PC-3 (cell line): Measurements from ENCODE around the gene NSL1. TPM values are rescaled to one million over a fixed set of nuclear protein-coding genes. Genes with fewer than 3 reads are reported as not detected.
A peak's percentile ranks its signal among the peaks of the same experiment; 100 is the strongest.

Experiments
- ATAC-seq: fragments of 200-7000 bp; cut with Tn5 transposase; 2 replicates; pipeline ENCODE4 v1.9.1; 2020; ENCODE audit warnings: mild to moderate bottlenecking, moderate library complexity
- BruUV-seq: library from RNA; stranded (reverse); fragments of 400-500 nt; replicated peaks from 2 replicates; lab custom pipeline; 2021; lab: Mats Ljungman, UMichigan
- CTCF ChIA-PET: fragments of 300-600 bp; sonication (Branson Sonifier 250); formaldehyde crosslinking; loops from one replicate; lab custom pipeline; 2022; ENCODE audit warnings: antibody characterized with exemption; lab: Charles Lee
- POLR2A ChIA-PET: fragments of 300-600 bp; sonication (Branson Sonifier 250); formaldehyde crosslinking; loops from one replicate; lab custom pipeline; 2022; ENCODE audit warnings: antibody characterized with exemption; ENCODE audit not compliant: unreplicated experiment; lab: Charles Lee
- DNase-seq: peaks from one replicate; pipeline ENCODE4 v3.0.0-alpha.2; 2015
- H2AFZ ChIP-seq: fragments of 300-600 bp; sonication (generic); 2 replicates; pipeline ENCODE4 v1.6.0; 2016; ENCODE audit warnings: antibody characterized with exemption, low read length
- H3F3A ChIP-seq: fragments of 300-600 bp; sonication (generic); one replicate; pipeline ENCODE4 v1.6.0; 2017; ENCODE audit warnings: antibody characterized with exemption, low read length, control low read depth, mild to moderate bottlenecking; ENCODE audit not compliant: unreplicated experiment
- H3K27ac ChIP-seq: fragments of 300-600 bp; sonication (generic); 2 replicates; pipeline ENCODE4 v1.5.1; 2016; ENCODE audit warnings: mild to moderate bottlenecking, low read length
- H3K27me3 ChIP-seq: fragments of 300-600 bp; sonication (generic); 2 replicates; pipeline ENCODE4 v1.6.1; 2016; ENCODE audit warnings: low read length, mixed read lengths
- H3K36me3 ChIP-seq: fragments of 300-600 bp; sonication (generic); 2 replicates; pipeline ENCODE4 v1.6.1; 2016; ENCODE audit warnings: low read depth, mixed run types, low read length, mixed read lengths
- H3K4me1 ChIP-seq: fragments of 300-600 bp; sonication (generic); 2 replicates; pipeline ENCODE4 v1.5.1; 2016; ENCODE audit warnings: low read length; ENCODE audit not compliant: insufficient read depth
- H3K4me2 ChIP-seq: fragments of 300-600 bp; sonication (generic); 2 replicates; pipeline ENCODE4 v1.6.0; 2016; ENCODE audit warnings: low read length
- H3K4me3 ChIP-seq: fragments of 300-600 bp; sonication (generic); 2 replicates; pipeline ENCODE4 v1.5.1; 2016; ENCODE audit warnings: mild to moderate bottlenecking, low read length, mixed read lengths
- H3K79me2 ChIP-seq: fragments of 300-600 bp; sonication (generic); 2 replicates; pipeline ENCODE4 v1.6.1; 2017; ENCODE audit warnings: low read length, mixed read lengths
- H3K9ac ChIP-seq: fragments of 300-600 bp; sonication (generic); 2 replicates; pipeline ENCODE4 v1.6.0; 2016; ENCODE audit warnings: mild to moderate bottlenecking, low read length
- H3K9me2 ChIP-seq: fragments of 300-600 bp; sonication (generic); replicated peaks from 2 replicates; pipeline ENCODE4 v1.6.1; 2016; ENCODE audit warnings: mixed run types, low read length, mixed read lengths
- H3K9me3 ChIP-seq: fragments of 300-600 bp; sonication (generic); 2 replicates; pipeline ENCODE4 v1.6.1; 2016; ENCODE audit warnings: low read length, mixed read lengths
- H4K20me1 ChIP-seq: fragments of 300-600 bp; sonication (generic); 2 replicates; pipeline ENCODE4 v1.6.1; 2016; ENCODE audit warnings: low read length, mixed read lengths
- EZH2 ChIP-seq: fragments of 300-600 bp; sonication (generic); IDR thresholded peaks from one replicate; pipeline ENCODE4 v1.6.1; 2017; ENCODE audit warnings: antibody characterized with exemption, mild to moderate bottlenecking, low read length; ENCODE audit not compliant: unreplicated experiment
- EZH2phosphoT487 ChIP-seq: fragments of 300-600 bp; sonication (generic); IDR thresholded peaks from 2 replicates; pipeline ENCODE4 v1.6.1; 2018; ENCODE audit warnings: mild to moderate bottlenecking, antibody characterized with exemption, low read length, borderline replicate concordance
- intact Hi-C: fragments of 100-400 bp; cut with micrococcal nuclease; formaldehyde crosslinking; loops from 2 replicates; pipeline ENCODE4 v1.9.0; 2023
- total RNA-seq: library from RNA; depleted of rRNA; stranded (reverse); fragments of >200 nt; gene quantifications from 2 replicates; pipeline ENCODE4 v1.2.3, GENCODE V29; 2014
- TF ChIP-seq, protein P1 (sequence below): fragments of 300-600 bp; sonication (generic); conservative IDR thresholded peaks from 2 replicates; pipeline ENCODE4 v1.5.1; 2017; ENCODE audit warnings: antibody characterized with exemption, low read depth, mild to moderate bottlenecking, low read length

The NSL1 gene
- total RNA-seq, 1 experiment from 2014 or later, result 56.1 TPM

DNA sequence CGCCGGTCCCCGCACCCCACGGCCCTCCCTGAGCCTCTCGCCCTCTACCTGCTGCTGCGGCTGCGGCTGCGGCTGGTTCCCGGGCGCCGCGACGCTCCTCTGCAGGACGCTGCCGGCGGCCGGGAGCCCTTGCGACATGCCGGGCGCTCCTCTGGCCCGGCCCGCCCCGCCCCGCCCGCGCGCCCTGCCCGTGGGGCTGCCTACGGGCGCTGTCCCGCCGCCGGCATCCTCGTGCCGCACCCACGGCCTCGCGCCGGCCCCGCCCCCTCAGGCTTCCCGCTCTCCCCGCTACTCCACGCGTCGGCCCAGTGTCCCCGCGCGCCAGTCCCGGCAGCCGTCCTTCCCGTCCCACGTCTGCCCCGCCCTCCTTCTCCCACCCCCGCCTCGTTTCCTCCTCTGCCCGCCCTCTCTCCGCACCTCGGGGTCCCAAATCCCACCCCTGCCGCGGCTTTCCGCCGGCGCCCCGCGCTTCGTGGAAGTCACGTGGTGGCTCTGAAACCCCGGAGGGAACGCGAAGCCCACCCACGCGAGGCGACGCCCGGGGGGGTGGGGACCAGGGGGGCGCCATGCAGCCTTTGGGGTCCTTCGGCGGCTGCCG is 91.9 kb downstream of the NSL1 start, which contains the start of gene BATF3:
Gene BATF3, minus strand, starts transcription at position 216 of the 598 bp plus-strand sequence. Its CDS starts 78 bp downstream, at position 138.
- ChIA-PET CTCF (interaction anchor here (0.6 kb wide), 1 partner anchor 48 kb away, joined by 4 read pairs; no protein-coding TSS in a partner anchor), POLR2A (no interaction called here)
- peak; percentile 43 for ATAC-seq
- Histone ChIP-seq H3F3A (no peaks in the 10 kb centered on the region), H3K9me2 (no peaks in the 10 kb centered on the region), H3K4me3 (peak within 1 kb of the TSS; percentile 63), H3K36me3 (no peaks in the 10 kb centered on the region), H3K9me3 (no peaks in the 10 kb centered on the region), H3K9ac (no peak within 1 kb of the TSS), H3K4me1 (peaks cover 18% of the 10 kb centered on the region), H3K27me3 (peaks cover 77% of the 10 kb centered on the region), H3K27ac (no peak within 1 kb of the TSS), H4K20me1 (no peaks in the 10 kb centered on the region), H3K79me2 (no peaks in the 10 kb centered on the region), H3K4me2 (peak within 1 kb of the TSS; percentile 81), H2AFZ (peak within 1 kb of the TSS; percentile 81)
- TF ChIP-seq EZH2phosphoT487 (no peak), EZH2 (no peak)
- TF ChIP-seq, protein P1, sequence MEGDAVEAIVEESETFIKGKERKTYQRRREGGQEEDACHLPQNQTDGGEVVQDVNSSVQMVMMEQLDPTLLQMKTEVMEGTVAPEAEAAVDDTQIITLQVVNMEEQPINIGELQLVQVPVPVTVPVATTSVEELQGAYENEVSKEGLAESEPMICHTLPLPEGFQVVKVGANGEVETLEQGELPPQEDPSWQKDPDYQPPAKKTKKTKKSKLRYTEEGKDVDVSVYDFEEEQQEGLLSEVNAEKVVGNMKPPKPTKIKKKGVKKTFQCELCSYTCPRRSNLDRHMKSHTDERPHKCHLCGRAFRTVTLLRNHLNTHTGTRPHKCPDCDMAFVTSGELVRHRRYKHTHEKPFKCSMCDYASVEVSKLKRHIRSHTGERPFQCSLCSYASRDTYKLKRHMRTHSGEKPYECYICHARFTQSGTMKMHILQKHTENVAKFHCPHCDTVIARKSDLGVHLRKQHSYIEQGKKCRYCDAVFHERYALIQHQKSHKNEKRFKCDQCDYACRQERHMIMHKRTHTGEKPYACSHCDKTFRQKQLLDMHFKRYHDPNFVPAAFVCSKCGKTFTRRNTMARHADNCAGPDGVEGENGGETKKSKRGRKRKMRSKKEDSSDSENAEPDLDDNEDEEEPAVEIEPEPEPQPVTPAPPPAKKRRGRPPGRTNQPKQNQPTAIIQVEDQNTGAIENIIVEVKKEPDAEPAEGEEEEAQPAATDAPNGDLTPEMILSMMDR, result no peak
- DNase-seq, result no peak
- intact Hi-C loops, result loop anchor here (2.0 to 5.0 kb wide), 2 partner anchors 17 to 222 kb away; no protein-coding TSS in a partner anchor
- no TSS peak for BruUV-seq

DNA sequence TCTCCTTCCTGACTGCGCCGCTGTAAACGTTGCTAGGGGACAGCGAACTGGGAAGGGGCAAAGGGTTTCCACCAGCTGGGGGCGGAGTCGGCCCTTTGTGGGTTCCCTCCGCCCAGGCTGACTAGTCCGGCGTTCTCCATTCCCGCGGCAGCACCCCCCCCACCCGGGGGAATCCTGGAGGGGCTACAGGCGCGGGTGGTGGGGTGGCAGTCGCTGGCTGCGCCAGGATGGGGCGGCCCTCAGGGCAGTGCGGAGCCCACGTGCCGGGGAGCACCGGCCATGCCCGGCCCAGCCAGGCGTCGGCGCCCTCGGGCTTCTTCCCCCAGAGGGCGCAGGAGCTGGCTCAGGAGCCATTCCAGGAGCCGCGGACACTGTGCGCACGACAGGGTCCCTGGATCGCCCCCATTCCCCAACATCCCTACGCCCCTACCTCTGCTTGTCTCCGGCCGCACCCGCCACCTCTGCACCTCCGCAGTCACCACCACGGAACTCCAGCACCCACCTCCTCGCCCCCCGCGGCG is 92.4 kb downstream of the NSL1 start:
- peaks cover 18% of the 10 kb centered on the region for H3K4me1 ChIP-seq
- H3K4me3 ChIP-seq, result peak overlapping the region; percentile 63
- ChIA-PET CTCF (interaction anchor here (0.6 kb wide), 1 partner anchor 49 kb away, joined by 4 read pairs; no protein-coding TSS in a partner anchor), POLR2A (no interaction called here)
- TF ChIP-seq EZH2phosphoT487, result peak; percentile 40; the same call in 1 of the 2 replicates
- TF ChIP-seq, protein P1, result peak; percentile 73
- peak; percentile 63 for TF ChIP-seq EZH2
- no peaks in the 10 kb centered on the region for H3K36me3 ChIP-seq
- peak overlapping the region; percentile 81 for H2AFZ ChIP-seq
- H3K9me2 ChIP-seq, result no peaks in the 10 kb centered on the region
- intact Hi-C loops, result no loop called here
- DNase-seq, result peak; percentile 63
- no peaks in the 10 kb centered on the region for H3F3A ChIP-seq
- no peaks in the 10 kb centered on the region for H3K9me3 ChIP-seq
- H3K4me2 ChIP-seq, result peak overlapping the region; percentile 81
- H3K9ac ChIP-seq, result no peak overlapping the region
- H3K27me3 ChIP-seq, result peaks cover 77% of the 10 kb centered on the region
- no peak overlapping the region for H3K27ac ChIP-seq
- BruUV-seq, result no TSS peak
- ATAC-seq, result peak; percentile 53
- H3K79me2 ChIP-seq, result no peaks in the 10 kb centered on the region
- H4K20me1 ChIP-seq, result no peaks in the 10 kb centered on the region
